ENCODE data around the gene GCNT3.

GCNT3 gene

GRCh38 chr15:59611276-59612260, at the start of gene GCNT3:
Gene GCNT3, plus strand, starts transcription at chr15:59611783. Its CDS starts 6,456 bp downstream, at chr15:59618239.
- DNase-seq = no peak

- DNase-seq = no peak
Measured at GRCh38 chr15:59562448-59563186, 49.0 kb upstream of the GCNT3 start.

- no peak for DNase-seq
Measured at GRCh38 chr15:59565299-59565698, 46.3 kb upstream of the GCNT3 start.

- DNase-seq = no peak
Measured at GRCh38 chr15:59567324-59567723, 44.3 kb upstream of the GCNT3 start.

- no peak for DNase-seq
Measured at GRCh38 chr15:59569477-59569876, 42.1 kb upstream of the GCNT3 start.

GRCh38 chr15:59570315-59570714, 41.3 kb upstream of the GCNT3 start:
- DNase-seq = no peak

- DNase-seq = no peak
Measured at GRCh38 chr15:59571606-59572005, 40.0 kb upstream of the GCNT3 start.

- no peak for DNase-seq
Measured at GRCh38 chr15:59583088-59583487, 28.5 kb upstream of the GCNT3 start.

GRCh38 chr15:59587085-59587826, 24.3 kb upstream of the GCNT3 start:
- peak; percentile 7 for DNase-seq

- no peak for DNase-seq
Measured at GRCh38 chr15:59590027-59590426, 21.6 kb upstream of the GCNT3 start.

- no peak for DNase-seq
Measured at GRCh38 chr15:59591356-59591755, 20.2 kb upstream of the GCNT3 start.

- no peak for DNase-seq
Measured at GRCh38 chr15:59594493-59594942, 17.1 kb upstream of the GCNT3 start.

- DNase-seq = no peak
Measured at GRCh38 chr15:59594991-59595390, 16.6 kb upstream of the GCNT3 start.

GRCh38 chr15:59595434-59595915, 16.1 kb upstream of the GCNT3 start:
- no peak for DNase-seq

GRCh38 chr15:59596640-59597039, 14.9 kb upstream of the GCNT3 start:
- DNase-seq = no peak

GRCh38 chr15:59598461-59598860, 13.1 kb upstream of the GCNT3 start:
- no peak for DNase-seq

- no peak for DNase-seq
Measured at GRCh38 chr15:59605994-59606393, 5.6 kb upstream of the GCNT3 start.

- DNase-seq = no peak
Measured at GRCh38 chr15:59609730-59610712, 1.6 kb upstream of the GCNT3 start.

GRCh38 chr15:59614153-59614552, 2.6 kb downstream of the GCNT3 start:
- no peak for DNase-seq

- no peak for DNase-seq
Measured at GRCh38 chr15:59615661-59616060, 4.1 kb downstream of the GCNT3 start.

- peak; percentile 5 for DNase-seq
Measured at GRCh38 chr15:59616379-59616778, 4.8 kb downstream of the GCNT3 start.

GRCh38 chr15:59618406-59618805, 6.8 kb downstream of the GCNT3 start:
- no peak for DNase-seq

Data from NCI-H1092 treated with DMSO at 0.1 percent for 48 hours (cell line).